Kidney (tissue), 14 donors: ENCODE results near the gene ADGRV1. TPM values are rescaled to one million over a fixed set of nuclear protein-coding genes. Genes with fewer than 3 reads are reported as not detected.

Experiments
- DNase-seq, 5 donors: peaks; one replicate each; pipeline ENCODE4 v3.0.0-alpha.2; 2013 to 2020
- FAIRE-seq: peaks from 2 replicates; lab custom pipeline; 2012; peaks lifted over from hg19 to GRCh38; lab: Jason Lieb, UNC
- H3K27ac ChIP-seq, 2 donors: one replicate each; pipeline ENCODE4 v1.7.0; 2013; ENCODE audit warnings: low read depth in 2 of 2, low read length in 2 of 2, inconsistent platforms in 1 of 2
- H3K27me3 ChIP-seq: one replicate; pipeline ENCODE4 v1.7.1; 2013; ENCODE audit warnings: low read length, inconsistent platforms; ENCODE audit not compliant: control insufficient read depth, insufficient read depth
- H3K36me3 ChIP-seq, 3 donors: one replicate each; pipeline versions ENCODE4 v1.7.0 to v1.7.1; 2013; ENCODE audit warnings: low read length in 3 of 3, control low read depth in 1 of 3, inconsistent platforms in 1 of 3; ENCODE audit not compliant: insufficient read depth in 3 of 3, control insufficient read depth in 2 of 3
- H3K4me1 ChIP-seq, 3 donors: one replicate each; pipeline versions ENCODE4 v1.7.0 to v1.7.1; 2013; ENCODE audit warnings: low read length in 3 of 3, inconsistent platforms in 1 of 3, low read depth in 1 of 3; ENCODE audit not compliant: control insufficient read depth in 2 of 3, insufficient read depth in 2 of 3
- H3K4me3 ChIP-seq, 3 donors: one replicate each; pipeline versions ENCODE4 v1.7.0 to v1.8.1; 2013; ENCODE audit warnings: low read length in 3 of 3, control low read depth in 1 of 3, inconsistent platforms in 1 of 3
- H3K9ac ChIP-seq, 3 donors: one replicate each; pipeline versions ENCODE4 v1.7.0 to v1.7.1; 2013; ENCODE audit warnings: low read length in 3 of 3, control low read depth in 1 of 3, inconsistent platforms in 1 of 3
- H3K9me3 ChIP-seq, 3 donors: one replicate each; pipeline versions ENCODE4 v1.7.0 to v1.7.1; 2013; ENCODE audit warnings: low read length in 3 of 3, control low read depth in 1 of 3, inconsistent platforms in 1 of 3; ENCODE audit not compliant: control insufficient read depth in 2 of 3, insufficient read depth in 1 of 3
- intact Hi-C: fragments of 100-400 bp; cut with DNase I; formaldehyde crosslinking; loops from one replicate; pipeline ENCODE4 v1.11.1; 2022
- polyA plus RNA-seq: library from polyadenylated mRNA; stranded (reverse); fragments of 350-450 nt; fragmentation: Illumina TruSeq; extraction: RNeasy Lipid Tissue Mini Kit (QIAGEN cat#74804); gene quantifications from one replicate; pipeline ENCODE4 v1.2.3, GENCODE V29; 2014; ENCODE audit warnings: low read depth, low replicate concordance; ENCODE audit not compliant: insufficient read depth
- total RNA-seq: library from RNA; stranded (reverse); fragmentation: NEBNext Ultra II Directional; extraction: Animal tissue kit (Norgen Biotek cat#: 25700); gene quantifications from one replicate; pipeline ENCODE4 v1.2.1, GENCODE V29; 2021
- TF ChIP-seq, protein P1 (sequence below): IDR thresholded peaks from 3 replicates; pipeline ENCODE4 v1.5.1; 2012; ENCODE audit warnings: mild to moderate bottlenecking, moderate library complexity, borderline replicate concordance; ENCODE audit not compliant: insufficient read depth; ENCODE audit errors: extremely low read depth
- donor health status: control.
- donor health status: control.
- donor health status: control.
- donor health status: control.
- donor health status: control.
- donor health status: DM: yes; HTN: yes; CAD: no.
- donor health status: Normal renal cell carcinoma (clear cell type).

The ADGRV1 gene
- total and polyA plus RNA-seq, 2 donors from 2014 or later, result 7.0 to 7.3 TPM

DNA sequence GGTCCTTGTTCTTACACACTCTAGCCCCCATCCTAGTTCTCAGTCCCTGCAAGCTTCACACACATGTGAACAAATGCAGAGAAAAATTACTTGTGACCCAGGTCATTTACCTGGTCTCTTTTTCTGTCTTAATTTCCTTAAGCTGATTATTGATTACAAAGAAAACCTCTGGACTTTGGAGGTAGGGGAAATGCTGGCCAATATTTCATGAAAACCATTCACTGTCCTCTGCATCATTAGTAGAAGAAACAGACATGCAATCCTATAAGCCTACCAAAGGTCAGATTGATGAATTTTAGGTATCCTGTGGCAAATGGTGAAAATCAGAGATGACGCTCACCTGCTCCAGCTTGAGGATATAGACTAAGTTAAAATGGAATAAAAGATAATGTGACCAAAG is 457.7 kb downstream of the ADGRV1 start:
- no peaks in the 10 kb centered on the region for H3K36me3 ChIP-seq
- no peak overlapping the region for H3K27ac ChIP-seq
- intact Hi-C loops, result no loop called here
- H3K9me3 ChIP-seq, result no peaks in the 10 kb centered on the region
- H3K4me3 ChIP-seq, result no peak overlapping the region
- peaks cover 0 to 5% (median 0%) of the 10 kb centered on the region in 3 donors for H3K4me1 ChIP-seq
- FAIRE-seq, result no peak
- no peak for DNase-seq
- no peak overlapping the region for H3K9ac ChIP-seq
- H3K27me3 ChIP-seq, result no peaks in the 10 kb centered on the region
- TF ChIP-seq, protein P1, sequence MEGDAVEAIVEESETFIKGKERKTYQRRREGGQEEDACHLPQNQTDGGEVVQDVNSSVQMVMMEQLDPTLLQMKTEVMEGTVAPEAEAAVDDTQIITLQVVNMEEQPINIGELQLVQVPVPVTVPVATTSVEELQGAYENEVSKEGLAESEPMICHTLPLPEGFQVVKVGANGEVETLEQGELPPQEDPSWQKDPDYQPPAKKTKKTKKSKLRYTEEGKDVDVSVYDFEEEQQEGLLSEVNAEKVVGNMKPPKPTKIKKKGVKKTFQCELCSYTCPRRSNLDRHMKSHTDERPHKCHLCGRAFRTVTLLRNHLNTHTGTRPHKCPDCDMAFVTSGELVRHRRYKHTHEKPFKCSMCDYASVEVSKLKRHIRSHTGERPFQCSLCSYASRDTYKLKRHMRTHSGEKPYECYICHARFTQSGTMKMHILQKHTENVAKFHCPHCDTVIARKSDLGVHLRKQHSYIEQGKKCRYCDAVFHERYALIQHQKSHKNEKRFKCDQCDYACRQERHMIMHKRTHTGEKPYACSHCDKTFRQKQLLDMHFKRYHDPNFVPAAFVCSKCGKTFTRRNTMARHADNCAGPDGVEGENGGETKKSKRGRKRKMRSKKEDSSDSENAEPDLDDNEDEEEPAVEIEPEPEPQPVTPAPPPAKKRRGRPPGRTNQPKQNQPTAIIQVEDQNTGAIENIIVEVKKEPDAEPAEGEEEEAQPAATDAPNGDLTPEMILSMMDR, result no peak

DNA sequence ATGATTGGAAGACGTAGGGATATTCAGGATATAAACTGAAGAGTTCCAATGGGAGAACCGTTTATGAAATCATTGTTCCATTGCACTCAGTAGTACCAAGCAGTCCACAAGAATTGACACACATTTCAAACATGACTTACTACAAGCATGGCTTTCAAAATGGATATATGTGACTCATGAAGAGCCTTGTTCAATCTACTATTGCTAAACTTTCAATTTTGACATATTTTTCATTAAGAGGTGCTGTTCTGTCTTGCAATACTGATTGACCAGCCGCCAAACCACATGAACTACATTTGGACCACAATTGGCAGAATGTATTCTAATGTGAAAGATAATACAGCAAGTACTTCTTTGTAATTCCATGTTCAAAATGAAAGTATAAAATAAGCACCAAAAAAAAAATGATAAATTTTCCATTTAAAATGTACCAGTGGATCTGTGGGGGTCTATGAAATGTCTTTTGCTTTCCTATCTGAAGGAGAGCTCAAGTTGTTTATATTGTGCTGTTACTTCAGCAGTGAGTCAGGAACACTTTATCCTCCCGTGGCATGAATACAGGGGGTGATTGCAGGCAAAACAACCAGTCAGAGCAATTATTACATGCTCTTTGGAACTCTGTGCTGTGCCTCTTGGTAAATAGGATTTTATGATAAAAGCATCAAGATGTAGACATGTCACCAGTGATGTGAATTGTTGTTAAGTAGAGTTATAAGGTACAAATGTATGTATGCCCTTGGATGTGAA is 458.5 kb downstream of the ADGRV1 start:
- H3K27ac ChIP-seq, result no peak overlapping the region
- no peaks in the 10 kb centered on the region for H3K36me3 ChIP-seq
- H3K9me3 ChIP-seq, result no peaks in the 10 kb centered on the region
- H3K4me3 ChIP-seq, result no peak overlapping the region
- no peaks in the 10 kb centered on the region for H3K27me3 ChIP-seq
- H3K4me1 ChIP-seq, result no peaks in the 10 kb centered on the region
- no peak overlapping the region for H3K9ac ChIP-seq
- no peak for DNase-seq
- intact Hi-C loops, result no loop called here
- TF ChIP-seq, protein P1, result no peak
- no peak for FAIRE-seq

DNA sequence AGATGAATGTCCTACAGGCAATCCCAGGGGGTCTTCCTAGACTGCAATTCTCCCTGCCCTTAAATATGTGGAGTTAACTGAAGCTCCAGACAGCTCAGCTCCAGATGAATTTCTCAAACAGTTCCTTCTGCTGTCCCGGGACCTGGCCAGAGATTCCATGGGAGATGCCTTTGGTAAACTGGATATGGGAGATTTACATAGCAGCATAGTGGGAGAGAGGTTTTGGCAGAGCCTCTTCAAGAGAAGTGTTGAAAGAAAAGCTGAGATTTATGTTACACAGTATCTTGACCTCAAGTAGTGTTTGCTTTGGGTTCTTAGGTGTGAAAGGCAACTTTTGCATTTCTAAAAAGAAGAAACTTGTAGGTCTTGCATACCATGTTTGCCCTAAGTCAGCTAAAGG is 459.6 kb downstream of the ADGRV1 start:
- Histone ChIP-seq H3K4me1 (no peaks in the 10 kb centered on the region), H3K36me3 (no peaks in the 10 kb centered on the region)

More for the DNA sequence above, 459.6 kb downstream of the ADGRV1 start:
- DNase-seq (no peak), FAIRE-seq (no peak)
- TF ChIP-seq, protein P1, result no peak
- Histone ChIP-seq H3K27ac (no peak overlapping the region), H3K27me3 (no peaks in the 10 kb centered on the region), H3K9ac (no peak overlapping the region), H3K9me3 (no peaks in the 10 kb centered on the region), H3K4me3 (no peak overlapping the region)
- intact Hi-C loops, result no loop called here
